Heart right ventricle (tissue), 16 donors: ENCODE results near the gene ARHGAP6. TPM values are rescaled to one million over a fixed set of nuclear protein-coding genes. Genes with fewer than 3 reads are reported as not detected.

Experiments used
- ATAC-seq, 8 donors: fragments of 200-7000 bp; cut with Tn5 transposase; one replicate each; pipeline ENCODE4 v1.9.1; 2020; ENCODE audit warnings: mild to moderate bottlenecking in 8 of 8, moderate library complexity in 8 of 8, moderate number of reproducible peaks in 1 of 8
- DNase-seq, 2 donors: peaks; one replicate each; pipeline ENCODE4 v3.0.0-alpha.2; 2020
- H3K27ac ChIP-seq, 10 donors: fragments of 200-600 bp; sonication (generic) in 2 of 10; one replicate each; pipeline versions ENCODE4 v1.5.0 to v1.8.0; 2020 to 2022; ENCODE audit warnings: mild to moderate bottlenecking in 3 of 10
- H3K27me3 ChIP-seq, 7 donors: fragments of 200-600 bp; one replicate each; pipeline ENCODE4 v1.8.0; 2021 to 2022; ENCODE audit warnings: mild to moderate bottlenecking in 2 of 7
- H3K36me3 ChIP-seq, 9 donors: fragments of 200-600 bp; sonication (generic) in 1 of 9; one replicate each; pipeline versions ENCODE4 v1.5.0 to v1.8.0; 2020 to 2022; ENCODE audit warnings: mild to moderate bottlenecking in 2 of 9
- H3K4me1 ChIP-seq, 9 donors: fragments of 200-600 bp; sonication (generic) in 1 of 9; one replicate each; pipeline versions ENCODE4 v1.5.0 to v1.8.0; 2020 to 2022; ENCODE audit warnings: mild to moderate bottlenecking in 4 of 9
- H3K4me3 ChIP-seq, 10 donors: fragments of 200-600 bp; sonication (generic) in 2 of 10; one replicate each; pipeline versions ENCODE4 v1.5.0 to v1.8.0; 2020 to 2022; ENCODE audit warnings: mild to moderate bottlenecking in 7 of 10, moderate library complexity in 2 of 10
- H3K9me3 ChIP-seq, 11 donors: fragments of 200-600 bp in 10 of 11; sonication (generic) in 2 of 11; one replicate each; pipeline versions ENCODE4 v1.5.0 to v1.8.0; 2013 to 2022; ENCODE audit warnings: mild to moderate bottlenecking in 2 of 11, control low read depth in 1 of 11, moderate library complexity in 1 of 11
- WGBS, 2 donors: extraction: QIAGEN DNeasy Blood & Tissue Kit; methylation state at CpG; one replicate each; pipeline ENCODE4 v1.1.7; 2013; ENCODE audit warnings: inconsistent platforms in 1 of 2; 5-methylcytosine and 5-hydroxymethylcytosine counted together
- intact Hi-C, 10 donors: fragments of 100-400 bp; cut with DNase I; formaldehyde crosslinking; loops; one replicate each; pipeline versions ENCODE4 v1.11.1 to v1.14.2; 2022
- polyA plus RNA-seq, 2 donors: library from polyadenylated mRNA; stranded (reverse); fragments of 200-250 nt; gene quantifications; one replicate each; pipeline ENCODE4 v1.2.3, GENCODE V29; 2013
- total RNA-seq, 10 donors: library from RNA; stranded (reverse); fragmentation: NEBNext Ultra II Directional in 3 of 10; extraction: Animal tissue kit (Norgen Biotek cat#: 25700) in 3 of 10; gene quantifications; one replicate each; pipeline versions ENCODE4 v1.2.1 to v1.2.4, GENCODE V29; 2021 to 2023
- TF ChIP-seq, protein P1 (sequence below), 9 donors: fragments of 200-600 bp; sonication (generic) in 2 of 9; IDR thresholded peaks; one replicate each; pipeline versions ENCODE4 v1.5.0 to v1.8.0; 2021 to 2022; ENCODE audit warnings: antibody characterized with exemption in 9 of 9, mild to moderate bottlenecking in 5 of 9, moderate library complexity in 1 of 9
- donor health status: Arrhythmogenic right ventricular cardiomyopathy.
- donor health status: ischemic (EF 13 %, LVEDD 7.1; RV severe dilation, severe dysfunction).
- donor health status: healthy with polysubstance abuse.
- donor health status: DM: no; HTN: yes; CAD: no.
- donor health status: DM: no; HTN: no; CAD: no.
- donor health status: ischemic (EF 25% LVEDD 6.9; RV normal size, moderate dysfunction).
- donor health status: ischemic (EF 25% LVEDD 5.7; RV mildly dilated, moderate dysfunction).
- donor health status: healthy.
- donor health status: DM: yes; HTN: yes; CAD: no.
- donor health status: Ischemic cardiomyopathy.
- donor health status: ischemic (EF 35%, LVEDD 5.7; RV mildly dilated, moderate dysfunction).
- donor health status: nonischemic (EF 11% LVEDD 7.7; RV severe dilation, severe dysfunction).
- donor health status: DM: yes; HTN: yes; CAD: no.
- donor health status: PGD.
- donor health status: ischemic (EF 29% LVEDD 5.4; RV normal size, mild dysfunction).
- donor health status: nonischemic (EF 23%, LVEDD 6.1; RV moderate dilation, normal function).

ARHGAP6 gene
- total and polyA plus RNA-seq, 12 donors, result 1.6 to 6.0 (median 2.6) TPM

GRCh38 chrX:11464380-11464779 lies 201.3 kb downstream of the ARHGAP6 start:
- DNase-seq (no peak), ATAC-seq (no peak)
- intact Hi-C loops, result no loop called here
- Histone ChIP-seq H3K27ac (no peak overlapping the region), H3K27me3 (peaks cover 0 to 15% (median 0%) of the 10 kb centered on the region in 7 donors), H3K36me3 (no peaks in the 10 kb centered on the region), H3K4me1 (no peaks in the 10 kb centered on the region), H3K9me3 (peaks cover 0 to 4% (median 0%) of the 10 kb centered on the region in 11 donors), H3K4me3 (no peak overlapping the region)
- TF ChIP-seq, protein P1, sequence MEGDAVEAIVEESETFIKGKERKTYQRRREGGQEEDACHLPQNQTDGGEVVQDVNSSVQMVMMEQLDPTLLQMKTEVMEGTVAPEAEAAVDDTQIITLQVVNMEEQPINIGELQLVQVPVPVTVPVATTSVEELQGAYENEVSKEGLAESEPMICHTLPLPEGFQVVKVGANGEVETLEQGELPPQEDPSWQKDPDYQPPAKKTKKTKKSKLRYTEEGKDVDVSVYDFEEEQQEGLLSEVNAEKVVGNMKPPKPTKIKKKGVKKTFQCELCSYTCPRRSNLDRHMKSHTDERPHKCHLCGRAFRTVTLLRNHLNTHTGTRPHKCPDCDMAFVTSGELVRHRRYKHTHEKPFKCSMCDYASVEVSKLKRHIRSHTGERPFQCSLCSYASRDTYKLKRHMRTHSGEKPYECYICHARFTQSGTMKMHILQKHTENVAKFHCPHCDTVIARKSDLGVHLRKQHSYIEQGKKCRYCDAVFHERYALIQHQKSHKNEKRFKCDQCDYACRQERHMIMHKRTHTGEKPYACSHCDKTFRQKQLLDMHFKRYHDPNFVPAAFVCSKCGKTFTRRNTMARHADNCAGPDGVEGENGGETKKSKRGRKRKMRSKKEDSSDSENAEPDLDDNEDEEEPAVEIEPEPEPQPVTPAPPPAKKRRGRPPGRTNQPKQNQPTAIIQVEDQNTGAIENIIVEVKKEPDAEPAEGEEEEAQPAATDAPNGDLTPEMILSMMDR (IDR thresholded peaks at IDR 0.05), result no peak
- 79 to 86% methylated on average over 1 of the region's 1 CpG for WGBS, 2 donors

DNA sequence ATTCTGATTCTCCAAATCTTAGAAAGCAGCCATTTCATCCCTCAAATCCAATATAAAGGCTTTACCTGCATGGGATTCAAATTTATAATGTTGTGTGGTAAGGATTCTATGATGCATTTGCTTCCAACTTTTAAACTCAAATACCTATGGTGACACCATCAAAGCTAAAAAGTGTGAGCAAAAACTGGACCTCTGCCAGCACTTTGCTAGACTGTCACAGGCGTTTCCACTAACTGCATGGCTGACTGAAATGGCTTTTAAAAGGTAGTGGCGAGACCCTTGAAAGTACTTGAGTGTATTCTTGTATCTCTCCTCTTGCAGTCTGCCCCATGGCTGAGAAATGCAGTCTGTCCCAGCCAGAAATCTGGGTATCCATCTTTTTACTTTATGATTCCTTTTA lies 203.1 kb downstream of the ARHGAP6 start:
- Histone ChIP-seq H3K27ac (peak overlapping the region in 1 of 10 donors; percentile 26), H3K27me3 (peaks cover 0 to 2% (median 0%) of the 10 kb centered on the region in 7 donors), H3K9me3 (no peaks in the 10 kb centered on the region), H3K4me1 (no peaks in the 10 kb centered on the region), H3K36me3 (no peaks in the 10 kb centered on the region), H3K4me3 (no peak overlapping the region)
- DNase-seq, result no peak
- TF ChIP-seq, protein P1 (IDR thresholded peaks at IDR 0.05), result no peak
- intact Hi-C loops, result no loop called here
- 67 to 82% methylated on average over 2 of the region's 2 CpGs for WGBS, 2 donors
- no peak for ATAC-seq

- intact Hi-C loops, result no loop called here
- TF ChIP-seq, protein P1 (IDR thresholded peaks at IDR 0.05), result no peak
- Histone ChIP-seq H3K27me3 (no peaks in the 10 kb centered on the region), H3K27ac (peak overlapping the region in 1 of 10 donors; percentile 26), H3K4me3 (no peak overlapping the region), H3K36me3 (no peaks in the 10 kb centered on the region), H3K9me3 (no peaks in the 10 kb centered on the region), H3K4me1 (no peaks in the 10 kb centered on the region)
- 56 to 65% methylated on average over 5 of the region's 5 CpGs for WGBS, 2 donors
- ATAC-seq (peak in 1 of 8 donors; percentile 62), DNase-seq (no peak)
These were observed 203.6 kb downstream of the ARHGAP6 start for GRCh38 chrX:11462136-11462535.

- WGBS, 2 donors, result 67% methylated on average over 5 of the region's 5 CpGs
- TF ChIP-seq, protein P1 (IDR thresholded peaks at IDR 0.05), result no peak
- peak in 1 of 8 donors; percentile 15 for ATAC-seq
- Histone ChIP-seq H3K27ac (peak overlapping the region in 2 of 10 donors; percentile 3 to 26), H3K4me1 (no peaks in the 10 kb centered on the region), H3K36me3 (no peaks in the 10 kb centered on the region), H3K9me3 (no peaks in the 10 kb centered on the region), H3K27me3 (no peaks in the 10 kb centered on the region), H3K4me3 (no peak overlapping the region)
- no peak for DNase-seq
- intact Hi-C loops, result no loop called here
These were observed 204.3 kb downstream of the ARHGAP6 start for GRCh38 chrX:11461201-11462001.
